ENCODE measurements around the gene HIC2. TPM values are rescaled to one million over a fixed set of nuclear protein-coding genes. Genes with fewer than 3 reads are reported as not detected.

Gene HIC2
- total and polyA plus RNA-seq, 9 of the 15 experiments (the other 6 are each of a cell fraction or from before 2014, with no cell fraction given), result 1.7 to 117 (median 35.5) TPM

GRCh38 chr22:21450320-21450831 is 33.2 kb downstream of the HIC2 start (continued):
- peak; percentile 84 for TF ChIP-seq MYNN (IDR thresholded peaks at IDR 0.05)
- TF ChIP-seq MYNN (CRISPR knock-in tag; IDR thresholded peaks at IDR 0.05), result no peak
- TF ChIP-seq FIP1L1 (IDR thresholded peaks at IDR 0.05; ENCODE audit: low read depth, low read length, poor library complexity, severe bottlenecking), result peak; percentile 63
- TF ChIP-seq ZNF41 (CRISPR knock-in tag; conservative IDR thresholded peaks at IDR 0.05), result no peak
- no peak for TF ChIP-seq ZBTB8A (IDR thresholded peaks at IDR 0.05; ENCODE audit: partially characterized antibody)
- TF ChIP-seq HMG20B (CRISPR knock-in tag; IDR thresholded peaks at IDR 0.05), result no peak
- TF ChIP-seq ZNF699 (CRISPR knock-in tag; IDR thresholded peaks at IDR 0.05; ENCODE audit: insufficient replicate concordance), result no peak
- peak; percentile 27 for TF ChIP-seq SIRT6 (IDR thresholded peaks at IDR 0.05; ENCODE audit: low read depth, low read length)
- no peak; the same call in 1 of the 2 replicates for TF ChIP-seq ZNF740 (CRISPR knock-in tag; IDR thresholded peaks at IDR 0.05)
- TF ChIP-seq ZNF740 (tag; IDR thresholded peaks at IDR 0.05), result no peak
- no peak for TF ChIP-seq HNRNPUL1 (IDR thresholded peaks at IDR 0.05; ENCODE audit: low read length)
- TF ChIP-seq CBX1 (IDR thresholded peaks at IDR 0.05; ENCODE audit: low read depth), result no peak
- no peak for TF ChIP-seq YY1 (IDR thresholded peaks at IDR 0.05; ENCODE audit: borderline replicate concordance in 1 of 3, control insufficient read depth in 1 of 3, extremely low read depth in 1 of 3, insufficient read depth in 3 of 3, insufficient read length in 1 of 3, insufficient replicate concordance in 2 of 3, low read depth in 1 of 3, low read length in 2 of 3)
- TF ChIP-seq NFATC3 (IDR thresholded peaks at IDR 0.05), result no peak
- 0 out of 2 replicates have a peak, but pooled peaks have one; percentile 13 for TF ChIP-seq CREM (IDR thresholded peaks at IDR 0.05; ENCODE audit: low read depth)
- no peak for TF ChIP-seq SIN3B (IDR thresholded peaks at IDR 0.05; ENCODE audit: low read depth)
- TF ChIP-seq SP1 (CRISPR knock-in tag; IDR thresholded peaks at IDR 0.05), result no peak
- TF ChIP-seq FOXA3 (CRISPR knock-in tag; conservative IDR thresholded peaks at IDR 0.05 in 1 of 2, IDR thresholded peaks at IDR 0.05 in 1 of 2), result peak in 1 of 2 experiments; percentile 13; a peak in 1 of 4 replicates
- no peak for TF ChIP-seq SMARCA4 (IDR thresholded peaks at IDR 0.05)
- no peak for TF ChIP-seq TGIF2 (CRISPR knock-in tag; IDR thresholded peaks at IDR 0.05)
- no peak for TF ChIP-seq ZSCAN32 (CRISPR knock-in tag; IDR thresholded peaks at IDR 0.05)
- no peak for TF ChIP-seq ZNF76 (CRISPR knock-in tag; IDR thresholded peaks at IDR 0.05; ENCODE audit: borderline replicate concordance)
- TF ChIP-seq MLX (CRISPR knock-in tag; conservative IDR thresholded peaks at IDR 0.05), result no peak; a peak in 1 of 4 replicates
- no peak for TF ChIP-seq ZNF561 (CRISPR knock-in tag; conservative IDR thresholded peaks at IDR 0.05)
- TF ChIP-seq KDM5B (IDR thresholded peaks at IDR 0.05; ENCODE audit: insufficient replicate concordance, low read depth, low read length), result peak; percentile 16
- TF ChIP-seq POLR2AphosphoS5 (IDR thresholded peaks at IDR 0.05; ENCODE audit: control insufficient read depth, insufficient read depth, low read depth, low read length), result peak; percentile 69

Data from K562 (cell line).